ENCODE measurements around the gene RPS27. TPM values are rescaled to one million over a fixed set of nuclear protein-coding genes. Genes with fewer than 3 reads are reported as not detected.

RPS27 gene
- total RNA-seq, 4 donors from 2014 or later = 2,032 to 3,294 (median 2,297) TPM

- no peak for TF ChIP-seq CTCF (IDR thresholded peaks at IDR 0.05)
- no peak for TF ChIP-seq POLR2A (IDR thresholded peaks at IDR 0.05)
- intact Hi-C loops (cut with DNase I) = loop anchor here (10.0 kb wide), 1 partner anchor 150 kb away; no protein-coding TSS in a partner anchor
- Histone ChIP-seq H3K4me3 (replicated peaks in 1 of 3) (peak overlapping the region in 1 of 3 donors; percentile 89), H3K36me3 (peaks cover 26 to 28% of the 10 kb centered on the region in 2 donors), H3K4me1 (peaks cover 9 to 18% of the 10 kb centered on the region in 2 donors), H3K9me3 (no peaks in the 10 kb centered on the region), H3K27me3 (no peaks in the 10 kb centered on the region), H3K27ac (peak overlapping the region in 2 of 3 donors; percentile 88 to 98)
- WGBS, 2 donors = 76 to 83% methylated on average over 3 of the region's 3 CpGs
- DNase-seq = no peak
Measured at GRCh38 chr1:153944827-153945117, 45.8 kb upstream of the RPS27 start.

- peaks cover 21 to 26% of the 10 kb centered on the region in 2 donors for H3K36me3 ChIP-seq
- H3K27me3 ChIP-seq = no peaks in the 10 kb centered on the region
- H3K4me1 ChIP-seq = peaks cover 9 to 18% of the 10 kb centered on the region in 2 donors
- TF ChIP-seq CTCF (IDR thresholded peaks at IDR 0.05) (no peak), POLR2A (IDR thresholded peaks at IDR 0.05) (no peak)
- intact Hi-C loops (cut with DNase I) = loop anchor here (10.0 kb wide), 1 partner anchor 150 kb away; no protein-coding TSS in a partner anchor
- H3K9me3 ChIP-seq = no peaks in the 10 kb centered on the region
- DNase-seq = peak; percentile 47 to 64
- H3K27ac ChIP-seq = peak overlapping the region; percentile 88 to 98 (median 92)
- WGBS, 2 donors = 43 to 62% methylated on average over 7 to 9 of the region's 12 CpGs
- H3K4me3 ChIP-seq (replicated peaks in 1 of 3) = peak overlapping the region; percentile 70 to 89 (median 89)
Measured at GRCh38 chr1:153945131-153945794, 45.3 kb upstream of the RPS27 start.

GRCh38 chr1:153945795-153946621 is 44.6 kb upstream of the RPS27 start:
- Histone ChIP-seq H3K9me3 (no peaks in the 10 kb centered on the region), H3K27me3 (no peaks in the 10 kb centered on the region), H3K27ac (peak overlapping the region; percentile 88 to 98 (median 92)), H3K36me3 (peaks cover 20 to 27% of the 10 kb centered on the region in 2 donors), H3K4me3 (replicated peaks in 1 of 3) (peak overlapping the region; percentile 70 to 89 (median 89)), H3K4me1 (peaks cover 9 to 18% of the 10 kb centered on the region in 2 donors)
- WGBS, 2 donors = 0 to 1% methylated on average over 25 to 29 of the region's 95 CpGs
- intact Hi-C loops (cut with DNase I) = loop anchor here (10.0 kb wide), 1 partner anchor 151 kb away; no protein-coding TSS in a partner anchor
- TF ChIP-seq POLR2A (IDR thresholded peaks at IDR 0.05) (peak in 1 of 2 donors; percentile 69), CTCF (IDR thresholded peaks at IDR 0.05) (no peak)
- DNase-seq = peak; percentile 77 to 81

- Histone ChIP-seq H3K27ac (peak within 1 kb of the TSS; percentile 88 to 98 (median 92)), H3K9me3 (no peaks in the 10 kb centered on the region), H3K36me3 (peaks cover 26 to 34% of the 10 kb centered on the region in 2 donors), H3K4me3 (replicated peaks in 1 of 3) (peak within 1 kb of the TSS; percentile 70 to 89 (median 89)), H3K4me1 (peaks cover 9 to 18% of the 10 kb centered on the region in 2 donors), H3K27me3 (no peaks in the 10 kb centered on the region)
- 26 to 27% methylated on average over 9 of the region's 28 CpGs for WGBS, 2 donors
- peak; percentile 81 to 82 for DNase-seq
- intact Hi-C loops (cut with DNase I) = loop anchor here (10.0 kb wide), 1 partner anchor 152 kb away; no protein-coding TSS in a partner anchor
- TF ChIP-seq CTCF (IDR thresholded peaks at IDR 0.05) (peak; percentile 67 to 100 (median 90)), POLR2A (IDR thresholded peaks at IDR 0.05) (peak in 1 of 2 donors; percentile 2)
Measured at GRCh38 chr1:153946622-153947241, 43.8 kb upstream of the RPS27 start, which contains the start of gene DENND4B. Gene DENND4B, minus strand, starts transcription at chr1:153946718. Its CDS starts 2,344 bp downstream, at chr1:153944374.

Data from thyroid gland (tissue), 4 donors.